ENCODE results near the gene KRT6A.

Gene KRT6A

GRCh38 chr12:52531566-52532300 is 38.7 kb upstream of the KRT6A start:
- no peaks in the 10 kb centered on the region for H3K9me3 ChIP-seq (ENCODE audit: insufficient read depth, low read depth, low read length)
- H3K27me3 ChIP-seq (ENCODE audit: insufficient read depth, low read length): no peaks in the 10 kb centered on the region
- H3K27ac ChIP-seq (ENCODE audit: low read length): no peak overlapping the region
- H3K4me1 ChIP-seq (ENCODE audit: insufficient read depth, low read length): no peaks in the 10 kb centered on the region
- H3K36me3 ChIP-seq (ENCODE audit: insufficient read depth, low read depth, low read length): no peaks in the 10 kb centered on the region
- H3K4me3 ChIP-seq (ENCODE audit: low read length): no peak overlapping the region
- H3K9ac ChIP-seq (ENCODE audit: low read depth, low read length): no peak overlapping the region

GRCh38 chr12:52530905-52531304 is 37.8 kb upstream of the KRT6A start:
- Histone ChIP-seq H3K27me3 (ENCODE audit: insufficient read depth, low read length) (no peaks in the 10 kb centered on the region), H3K4me3 (ENCODE audit: low read length) (no peak overlapping the region), H3K9ac (ENCODE audit: low read depth, low read length) (no peak overlapping the region), H3K4me1 (ENCODE audit: insufficient read depth, low read length) (no peaks in the 10 kb centered on the region), H3K36me3 (ENCODE audit: insufficient read depth, low read depth, low read length) (no peaks in the 10 kb centered on the region), H3K27ac (ENCODE audit: low read length) (no peak overlapping the region), H3K9me3 (ENCODE audit: insufficient read depth, low read depth, low read length) (no peaks in the 10 kb centered on the region)

GRCh38 chr12:52530366-52530765 is 37.3 kb upstream of the KRT6A start:
- H3K4me3 ChIP-seq (ENCODE audit: low read length): no peak overlapping the region
- H3K27me3 ChIP-seq (ENCODE audit: insufficient read depth, low read length): no peaks in the 10 kb centered on the region
- no peaks in the 10 kb centered on the region for H3K4me1 ChIP-seq (ENCODE audit: insufficient read depth, low read length)
- no peak overlapping the region for H3K9ac ChIP-seq (ENCODE audit: low read depth, low read length)
- no peaks in the 10 kb centered on the region for H3K9me3 ChIP-seq (ENCODE audit: insufficient read depth, low read depth, low read length)
- H3K27ac ChIP-seq (ENCODE audit: low read length): no peak overlapping the region
- H3K36me3 ChIP-seq (ENCODE audit: insufficient read depth, low read depth, low read length): no peaks in the 10 kb centered on the region

GRCh38 chr12:52529846-52530245 is 36.8 kb upstream of the KRT6A start:
- Histone ChIP-seq H3K27me3 (ENCODE audit: insufficient read depth, low read length) (no peaks in the 10 kb centered on the region; the same call in 1 of the 2 replicates), H3K4me1 (ENCODE audit: insufficient read depth, low read length) (no peaks in the 10 kb centered on the region), H3K27ac (ENCODE audit: low read length) (no peak overlapping the region), H3K4me3 (ENCODE audit: low read length) (no peak overlapping the region), H3K36me3 (ENCODE audit: insufficient read depth, low read depth, low read length) (no peaks in the 10 kb centered on the region), H3K9me3 (ENCODE audit: insufficient read depth, low read depth, low read length) (no peaks in the 10 kb centered on the region), H3K9ac (ENCODE audit: low read depth, low read length) (no peak overlapping the region)

- no peaks in the 10 kb centered on the region for H3K9me3 ChIP-seq (ENCODE audit: insufficient read depth, low read depth, low read length)
- H3K9ac ChIP-seq (ENCODE audit: low read depth, low read length): no peak overlapping the region
- no peaks in the 10 kb centered on the region for H3K4me1 ChIP-seq (ENCODE audit: insufficient read depth, low read length)
- no peak overlapping the region for H3K27ac ChIP-seq (ENCODE audit: low read length)
- H3K36me3 ChIP-seq (ENCODE audit: insufficient read depth, low read depth, low read length): no peaks in the 10 kb centered on the region
- no peak overlapping the region for H3K4me3 ChIP-seq (ENCODE audit: low read length)
- no peaks in the 10 kb centered on the region; the same call in 1 of the 2 replicates for H3K27me3 ChIP-seq (ENCODE audit: insufficient read depth, low read length)
Observed at GRCh38 chr12:52529417-52529816, 36.4 kb upstream of the KRT6A start.

- Histone ChIP-seq H3K9me3 (ENCODE audit: insufficient read depth, low read depth, low read length) (no peaks in the 10 kb centered on the region), H3K9ac (ENCODE audit: low read depth, low read length) (no peak overlapping the region), H3K36me3 (ENCODE audit: insufficient read depth, low read depth, low read length) (no peaks in the 10 kb centered on the region), H3K4me3 (ENCODE audit: low read length) (no peak overlapping the region), H3K27ac (ENCODE audit: low read length) (no peak overlapping the region), H3K4me1 (ENCODE audit: insufficient read depth, low read length) (no peaks in the 10 kb centered on the region), H3K27me3 (ENCODE audit: insufficient read depth, low read length) (no peaks in the 10 kb centered on the region; the same call in 1 of the 2 replicates)
Observed at GRCh38 chr12:52528641-52529143, 35.6 kb upstream of the KRT6A start.

- Histone ChIP-seq H3K36me3 (ENCODE audit: insufficient read depth, low read depth, low read length) (no peaks in the 10 kb centered on the region), H3K27me3 (ENCODE audit: insufficient read depth, low read length) (no peaks in the 10 kb centered on the region; the same call in 1 of the 2 replicates)
Observed at GRCh38 chr12:52527121-52527800, 34.2 kb upstream of the KRT6A start.

GRCh38 chr12:52526511-52526951 is 33.5 kb upstream of the KRT6A start:
- Histone ChIP-seq H3K4me3 (ENCODE audit: low read length) (no peak overlapping the region), H3K27ac (ENCODE audit: low read length) (no peak overlapping the region), H3K9me3 (ENCODE audit: insufficient read depth, low read depth, low read length) (no peaks in the 10 kb centered on the region), H3K9ac (ENCODE audit: low read depth, low read length) (no peak overlapping the region), H3K4me1 (ENCODE audit: insufficient read depth, low read length) (no peaks in the 10 kb centered on the region), H3K27me3 (ENCODE audit: insufficient read depth, low read length) (no peaks in the 10 kb centered on the region; the same call in 1 of the 2 replicates), H3K36me3 (ENCODE audit: insufficient read depth, low read depth, low read length) (no peaks in the 10 kb centered on the region)

More at GRCh38 chr12:52527121-52527800, 34.2 kb upstream of the KRT6A start:
- H3K27ac ChIP-seq (ENCODE audit: low read length): no peak overlapping the region
- H3K4me3 ChIP-seq (ENCODE audit: low read length): no peak overlapping the region
- H3K4me1 ChIP-seq (ENCODE audit: insufficient read depth, low read length): no peaks in the 10 kb centered on the region
- H3K9me3 ChIP-seq (ENCODE audit: insufficient read depth, low read depth, low read length): no peaks in the 10 kb centered on the region
- H3K9ac ChIP-seq (ENCODE audit: low read depth, low read length): no peak overlapping the region

GRCh38 chr12:52525661-52526499 is 32.8 kb upstream of the KRT6A start:
- Histone ChIP-seq H3K9ac (ENCODE audit: low read depth, low read length) (no peak overlapping the region), H3K4me1 (ENCODE audit: insufficient read depth, low read length) (no peaks in the 10 kb centered on the region), H3K27me3 (ENCODE audit: insufficient read depth, low read length) (no peaks in the 10 kb centered on the region; the same call in 1 of the 2 replicates)

GRCh38 chr12:52524898-52525591 is 32.0 kb upstream of the KRT6A start:
- Histone ChIP-seq H3K36me3 (ENCODE audit: insufficient read depth, low read depth, low read length) (no peaks in the 10 kb centered on the region), H3K4me3 (ENCODE audit: low read length) (no peak overlapping the region), H3K27ac (ENCODE audit: low read length) (no peak overlapping the region), H3K4me1 (ENCODE audit: insufficient read depth, low read length) (no peaks in the 10 kb centered on the region), H3K27me3 (ENCODE audit: insufficient read depth, low read length) (no peaks in the 10 kb centered on the region; the same call in 1 of the 2 replicates), H3K9ac (ENCODE audit: low read depth, low read length) (no peak overlapping the region), H3K9me3 (ENCODE audit: insufficient read depth, low read depth, low read length) (no peaks in the 10 kb centered on the region)

More at GRCh38 chr12:52525661-52526499, 32.8 kb upstream of the KRT6A start:
- Histone ChIP-seq H3K36me3 (ENCODE audit: insufficient read depth, low read depth, low read length) (no peaks in the 10 kb centered on the region), H3K9me3 (ENCODE audit: insufficient read depth, low read depth, low read length) (no peaks in the 10 kb centered on the region), H3K27ac (ENCODE audit: low read length) (no peak overlapping the region), H3K4me3 (ENCODE audit: low read length) (no peak overlapping the region)
